H1 (cell line): ENCODE data around the gene HOMER2. TPM values are rescaled to one million over a fixed set of nuclear protein-coding genes. Genes with fewer than 3 reads are reported as not detected.

ENCODE experiments used
- BRCA1 ChIP-seq: IDR thresholded peaks from 2 replicates; pipeline ENCODE4 v1.6.1; 2012; ENCODE audit warnings: low read depth, low read length, improper control_type of control experiment
- CTBP2 ChIP-seq: IDR thresholded peaks from 2 replicates; pipeline ENCODE4 v1.7.0; 2011; ENCODE audit warnings: borderline replicate concordance, mild to moderate bottlenecking, moderate library complexity, mixed read lengths, low read length; ENCODE audit not compliant: insufficient read depth, insufficient read length
- EP300 ChIP-seq, 2 experiments: IDR thresholded peaks; 1 replicate in 1 of 2; 2 replicates in 1 of 2; pipeline ENCODE4 v1.6.1; 2011 to 2012; ENCODE audit warnings: low read depth in 2 of 2, low read length in 2 of 2, mild to moderate bottlenecking in 2 of 2, borderline replicate concordance in 1 of 2, inconsistent platforms in 1 of 2, moderate library complexity in 1 of 2
- KDM4A ChIP-seq: IDR thresholded peaks from one replicate; pipeline ENCODE4 v1.7.1; 2012; ENCODE audit warnings: low read depth, mild to moderate bottlenecking, moderate library complexity, low read length, inconsistent platforms; ENCODE audit not compliant: severe bottlenecking
- MAX ChIP-seq: IDR thresholded peaks from 2 replicates; pipeline ENCODE4 v1.6.1; 2012; ENCODE audit warnings: inconsistent platforms
- RBBP5 ChIP-seq: IDR thresholded peaks from 2 replicates; pipeline ENCODE4 v1.7.1; 2012; ENCODE audit warnings: low read depth, mild to moderate bottlenecking, inconsistent platforms, low read length, moderate library complexity, borderline replicate concordance
- SIN3A ChIP-seq, 2 experiments: IDR thresholded peaks in 1 of 2; conservative IDR thresholded peaks in 1 of 2; 2 replicates each; pipeline ENCODE4 v1.6.1; 2011 to 2012; ENCODE audit warnings: low read length in 2 of 2, improper control_type of control experiment in 1 of 2, low read depth in 1 of 2, mild to moderate bottlenecking in 1 of 2
- SP1 ChIP-seq: IDR thresholded peaks from 2 replicates; pipeline ENCODE4 v1.6.1; 2011; ENCODE audit warnings: low read depth, low read length
- SP2 ChIP-seq: IDR thresholded peaks from 2 replicates; pipeline ENCODE4 v1.6.1; 2012; ENCODE audit warnings: mild to moderate bottlenecking, low read length, inconsistent platforms
- TEAD4 ChIP-seq: IDR thresholded peaks from 2 replicates; pipeline ENCODE4 v1.6.1; 2012; ENCODE audit warnings: low read depth, low read length, inconsistent platforms, mixed read lengths
- polyA plus RNA-seq, 7 experiments: library from polyadenylated mRNA; depleted of rRNA in 3 of 7; stranded (reverse) in 5 of 7; unstranded in 2 of 7; fragments of >200 nt in 5 of 7; fragments of 200-250 nt in 2 of 7; gene quantifications; 1 replicate in 5 of 7; 2 replicates in 1 of 7; 4 replicates in 1 of 7; pipeline versions ENCODE4 v1.2.1 to v1.2.3, GENCODE V29; 2011 to 2013; ENCODE audit warnings: missing spikeins in 2 of 7, mixed read lengths in 2 of 7
- total RNA-seq: library from RNA; stranded (reverse); fragmentation: NEBNext Ultra II Directional; extraction: Animal tissue kit (Norgen Biotek cat#: 25700); gene quantifications from 2 replicates; pipeline ENCODE4 v1.2.1, GENCODE V29; 2021
- TF ChIP-seq, protein P1 (sequence below): fragments of 300-600 bp; sonication (generic); IDR thresholded peaks from 2 replicates; pipeline ENCODE4 v1.7.1; 2012; ENCODE audit warnings: low read length, moderate library complexity, mild to moderate bottlenecking, inconsistent platforms; ENCODE audit not compliant: insufficient replicate concordance

The HOMER2 gene
- total and polyA plus RNA-seq, 2 of the 8 experiments (the other 6 are each of a cell fraction or from before 2014, with no cell fraction given): 12.5 to 27.6 TPM

GRCh38 chr15:82928711-82929110, 23.8 kb downstream of the HOMER2 start (continued):
- TF ChIP-seq, protein P1, sequence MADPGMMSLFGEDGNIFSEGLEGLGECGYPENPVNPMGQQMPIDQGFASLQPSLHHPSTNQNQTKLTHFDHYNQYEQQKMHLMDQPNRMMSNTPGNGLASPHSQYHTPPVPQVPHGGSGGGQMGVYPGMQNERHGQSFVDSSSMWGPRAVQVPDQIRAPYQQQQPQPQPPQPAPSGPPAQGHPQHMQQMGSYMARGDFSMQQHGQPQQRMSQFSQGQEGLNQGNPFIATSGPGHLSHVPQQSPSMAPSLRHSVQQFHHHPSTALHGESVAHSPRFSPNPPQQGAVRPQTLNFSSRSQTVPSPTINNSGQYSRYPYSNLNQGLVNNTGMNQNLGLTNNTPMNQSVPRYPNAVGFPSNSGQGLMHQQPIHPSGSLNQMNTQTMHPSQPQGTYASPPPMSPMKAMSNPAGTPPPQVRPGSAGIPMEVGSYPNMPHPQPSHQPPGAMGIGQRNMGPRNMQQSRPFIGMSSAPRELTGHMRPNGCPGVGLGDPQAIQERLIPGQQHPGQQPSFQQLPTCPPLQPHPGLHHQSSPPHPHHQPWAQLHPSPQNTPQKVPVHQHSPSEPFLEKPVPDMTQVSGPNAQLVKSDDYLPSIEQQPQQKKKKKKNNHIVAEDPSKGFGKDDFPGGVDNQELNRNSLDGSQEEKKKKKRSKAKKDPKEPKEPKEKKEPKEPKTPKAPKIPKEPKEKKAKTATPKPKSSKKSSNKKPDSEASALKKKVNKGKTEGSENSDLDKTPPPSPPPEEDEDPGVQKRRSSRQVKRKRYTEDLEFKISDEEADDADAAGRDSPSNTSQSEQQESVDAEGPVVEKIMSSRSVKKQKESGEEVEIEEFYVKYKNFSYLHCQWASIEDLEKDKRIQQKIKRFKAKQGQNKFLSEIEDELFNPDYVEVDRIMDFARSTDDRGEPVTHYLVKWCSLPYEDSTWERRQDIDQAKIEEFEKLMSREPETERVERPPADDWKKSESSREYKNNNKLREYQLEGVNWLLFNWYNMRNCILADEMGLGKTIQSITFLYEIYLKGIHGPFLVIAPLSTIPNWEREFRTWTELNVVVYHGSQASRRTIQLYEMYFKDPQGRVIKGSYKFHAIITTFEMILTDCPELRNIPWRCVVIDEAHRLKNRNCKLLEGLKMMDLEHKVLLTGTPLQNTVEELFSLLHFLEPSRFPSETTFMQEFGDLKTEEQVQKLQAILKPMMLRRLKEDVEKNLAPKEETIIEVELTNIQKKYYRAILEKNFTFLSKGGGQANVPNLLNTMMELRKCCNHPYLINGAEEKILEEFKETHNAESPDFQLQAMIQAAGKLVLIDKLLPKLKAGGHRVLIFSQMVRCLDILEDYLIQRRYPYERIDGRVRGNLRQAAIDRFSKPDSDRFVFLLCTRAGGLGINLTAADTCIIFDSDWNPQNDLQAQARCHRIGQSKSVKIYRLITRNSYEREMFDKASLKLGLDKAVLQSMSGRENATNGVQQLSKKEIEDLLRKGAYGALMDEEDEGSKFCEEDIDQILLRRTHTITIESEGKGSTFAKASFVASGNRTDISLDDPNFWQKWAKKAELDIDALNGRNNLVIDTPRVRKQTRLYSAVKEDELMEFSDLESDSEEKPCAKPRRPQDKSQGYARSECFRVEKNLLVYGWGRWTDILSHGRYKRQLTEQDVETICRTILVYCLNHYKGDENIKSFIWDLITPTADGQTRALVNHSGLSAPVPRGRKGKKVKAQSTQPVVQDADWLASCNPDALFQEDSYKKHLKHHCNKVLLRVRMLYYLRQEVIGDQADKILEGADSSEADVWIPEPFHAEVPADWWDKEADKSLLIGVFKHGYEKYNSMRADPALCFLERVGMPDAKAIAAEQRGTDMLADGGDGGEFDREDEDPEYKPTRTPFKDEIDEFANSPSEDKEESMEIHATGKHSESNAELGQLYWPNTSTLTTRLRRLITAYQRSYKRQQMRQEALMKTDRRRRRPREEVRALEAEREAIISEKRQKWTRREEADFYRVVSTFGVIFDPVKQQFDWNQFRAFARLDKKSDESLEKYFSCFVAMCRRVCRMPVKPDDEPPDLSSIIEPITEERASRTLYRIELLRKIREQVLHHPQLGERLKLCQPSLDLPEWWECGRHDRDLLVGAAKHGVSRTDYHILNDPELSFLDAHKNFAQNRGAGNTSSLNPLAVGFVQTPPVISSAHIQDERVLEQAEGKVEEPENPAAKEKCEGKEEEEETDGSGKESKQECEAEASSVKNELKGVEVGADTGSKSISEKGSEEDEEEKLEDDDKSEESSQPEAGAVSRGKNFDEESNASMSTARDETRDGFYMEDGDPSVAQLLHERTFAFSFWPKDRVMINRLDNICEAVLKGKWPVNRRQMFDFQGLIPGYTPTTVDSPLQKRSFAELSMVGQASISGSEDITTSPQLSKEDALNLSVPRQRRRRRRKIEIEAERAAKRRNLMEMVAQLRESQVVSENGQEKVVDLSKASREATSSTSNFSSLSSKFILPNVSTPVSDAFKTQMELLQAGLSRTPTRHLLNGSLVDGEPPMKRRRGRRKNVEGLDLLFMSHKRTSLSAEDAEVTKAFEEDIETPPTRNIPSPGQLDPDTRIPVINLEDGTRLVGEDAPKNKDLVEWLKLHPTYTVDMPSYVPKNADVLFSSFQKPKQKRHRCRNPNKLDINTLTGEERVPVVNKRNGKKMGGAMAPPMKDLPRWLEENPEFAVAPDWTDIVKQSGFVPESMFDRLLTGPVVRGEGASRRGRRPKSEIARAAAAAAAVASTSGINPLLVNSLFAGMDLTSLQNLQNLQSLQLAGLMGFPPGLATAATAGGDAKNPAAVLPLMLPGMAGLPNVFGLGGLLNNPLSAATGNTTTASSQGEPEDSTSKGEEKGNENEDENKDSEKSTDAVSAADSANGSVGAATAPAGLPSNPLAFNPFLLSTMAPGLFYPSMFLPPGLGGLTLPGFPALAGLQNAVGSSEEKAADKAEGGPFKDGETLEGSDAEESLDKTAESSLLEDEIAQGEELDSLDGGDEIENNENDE: no peak
- TF ChIP-seq MAX (no peak), EP300 (IDR thresholded peaks at IDR 0.05; ENCODE audit: borderline replicate concordance in 1 of 2, low read depth in 2 of 2, low read length in 2 of 2) (no peak), SP1 (no peak), RBBP5 (no peak), KDM4A (no peak), SIN3A (conservative IDR thresholded peaks at IDR 0.05 in 1 of 2, IDR thresholded peaks at IDR 0.05 in 1 of 2; ENCODE audit: low read depth in 1 of 2, low read length in 2 of 2) (no peak), SP2 (no peak), BRCA1 (no peak), TEAD4 (no peak), CTBP2 (no peak)
